HCT116 (cell line): ENCODE data around the gene PEX6. TPM values are rescaled to one million over a fixed set of nuclear protein-coding genes. Genes with fewer than 3 reads are reported as not detected.
A peak's percentile ranks its signal among the peaks of the same experiment; 100 is the strongest.

Source experiments
- ATAC-seq: fragments of 200-7000 bp; cut with Tn5 transposase; 2 replicates; pipeline ENCODE4 v1.9.1; 2020; ENCODE audit warnings: mild to moderate bottlenecking, moderate library complexity
- BruUV-seq: library from RNA; stranded (reverse); fragments of 400-500 nt; replicated peaks from 2 replicates; lab custom pipeline; 2021; lab: Mats Ljungman, UMichigan
- CTCF ChIA-PET: fragments of 300-600 bp; sonication (Branson Sonifier 250); formaldehyde crosslinking; loops from one replicate; lab custom pipeline; 2021; ENCODE audit warnings: antibody characterized with exemption; lab: Charles Lee
- POLR2A ChIA-PET: fragments of 300-600, 350-600 bp; sonication (Branson Sonifier 250); formaldehyde crosslinking; loops from one replicate; lab custom pipeline; 2021; ENCODE audit warnings: antibody characterized with exemption; lab: Charles Lee
- RAD21 ChIA-PET, 2 experiments: fragments of 300-600 bp; sonication (Branson Sonifier 250); formaldehyde crosslinking; loops; one replicate each; lab custom pipeline; 2023; ENCODE audit warnings: low total read pairs in 2 of 2; ENCODE audit not compliant: uncharacterized antibody in 2 of 2, unreplicated experiment in 2 of 2, low non-redundant PET in 1 of 2; lab: Charles Lee
- DNase-seq: peaks from one replicate; pipeline ENCODE4 v3.0.0-alpha.2; 2010; ENCODE audit warnings: low read depth, low spot score
- H2AFZ ChIP-seq: fragments of 200-600 bp; shearing (Covaris generic), sonication (generic); 2 replicates; pipeline ENCODE4 v1.6.1; 2017; ENCODE audit warnings: low read depth, mixed run types, mixed read lengths, antibody characterized with exemption, low read length; ENCODE audit not compliant: poor library complexity, severe bottlenecking
- H3K27ac ChIP-seq: 2 replicates; pipeline ENCODE4 v1.5.1; 2012; ENCODE audit warnings: low read depth, low read length
- H3K27me3 ChIP-seq: fragments of 200-600 bp; sonication (generic); 2 replicates; pipeline ENCODE4 v1.6.1; 2016; ENCODE audit warnings: mixed run types, low read length, mixed read lengths; ENCODE audit not compliant: insufficient read depth
- H3K36me3 ChIP-seq, 2 experiments: fragments of 200-500 bp in 1 of 2; fragments of 200-600 bp in 1 of 2; sonication (Bioruptor generic) in 1 of 2; sonication (generic) in 1 of 2; 2 replicates each; pipeline versions ENCODE4 v1.5.1 to v1.6.1; 2014 to 2016; ENCODE audit warnings: low read length in 2 of 2, inconsistent platforms in 1 of 2, mixed read lengths in 1 of 2, mixed run types in 1 of 2; ENCODE audit not compliant: insufficient read depth in 2 of 2, control insufficient read depth in 1 of 2
- H3K4me1 ChIP-seq, 2 experiments: fragments of 200-600 bp in 1 of 2; sonication (generic) in 1 of 2; 2 replicates each; pipeline versions ENCODE4 v1.5.1 to v1.6.1; 2012 to 2017; ENCODE audit warnings: low read length in 2 of 2, inconsistent platforms in 1 of 2, mild to moderate bottlenecking in 1 of 2, mixed read lengths in 1 of 2, mixed run types in 1 of 2, moderate library complexity in 1 of 2; ENCODE audit not compliant: insufficient read depth in 2 of 2, control insufficient read depth in 1 of 2
- H3K4me2 ChIP-seq: fragments of 200-600 bp; sonication (generic); 2 replicates; pipeline ENCODE4 v1.6.1; 2017; ENCODE audit warnings: mixed run types, low read length, mixed read lengths
- H3K4me3 ChIP-seq, 2 experiments: fragments of 200-600 bp in 1 of 2; sonication (generic) in 1 of 2; replicated peaks in 1 of 2; 2 replicates each; pipeline ENCODE4 v1.5.1; 2011 to 2016; ENCODE audit warnings: low read length in 2 of 2, control low read depth in 1 of 2, low read depth in 1 of 2, mild to moderate bottlenecking in 1 of 2, mixed read lengths in 1 of 2, mixed run types in 1 of 2
- H3K79me2 ChIP-seq: fragments of 200-600 bp; sonication (generic); 2 replicates; pipeline ENCODE4 v1.6.1; 2017; ENCODE audit warnings: mild to moderate bottlenecking, mixed run types, low read length, moderate library complexity, mixed read lengths; ENCODE audit not compliant: insufficient read depth
- H3K9ac ChIP-seq: fragments of 200-600 bp; sonication (generic); 2 replicates; pipeline ENCODE4 v1.6.1; 2016; ENCODE audit warnings: low read length, mixed read lengths
- H3K9me2 ChIP-seq: fragments of 200-600 bp; sonication (generic), shearing (Covaris generic); 2 replicates; pipeline ENCODE4 v1.6.1; 2017; ENCODE audit warnings: mixed run types, mild to moderate bottlenecking, moderate library complexity; ENCODE audit not compliant: insufficient read depth
- H3K9me3 ChIP-seq, 2 experiments: fragments of 200-500 bp in 1 of 2; fragments of 200-600 bp in 1 of 2; sonication (Bioruptor generic) in 1 of 2; sonication (generic) in 1 of 2; 2 replicates each; pipeline ENCODE4 v1.6.1; 2014 to 2017; ENCODE audit warnings: low read length in 2 of 2, mixed read lengths in 2 of 2, inconsistent platforms in 1 of 2, low read depth in 1 of 2, mild to moderate bottlenecking in 1 of 2, mixed run types in 1 of 2, moderate library complexity in 1 of 2; ENCODE audit not compliant: control insufficient read depth in 1 of 2, insufficient read depth in 1 of 2
- H4K20me1 ChIP-seq: fragments of 200-600 bp; sonication (generic), shearing (Covaris generic); 2 replicates; pipeline ENCODE4 v1.6.1; 2017; ENCODE audit warnings: mixed run types, mild to moderate bottlenecking, moderate library complexity; ENCODE audit not compliant: insufficient read depth
- EGR1 ChIP-seq: IDR thresholded peaks from 2 replicates; pipeline ENCODE4 v1.6.1; 2012; ENCODE audit warnings: low read depth
- ELF1 ChIP-seq: IDR thresholded peaks from 2 replicates; pipeline ENCODE4 v1.6.1; 2012; ENCODE audit warnings: low read depth, borderline replicate concordance
- EZH2phosphoT487 ChIP-seq: fragments of 200-600 bp; IDR thresholded peaks from 2 replicates; pipeline ENCODE4 v1.6.1; 2018; ENCODE audit warnings: antibody characterized with exemption, borderline replicate concordance
- FOSL1 ChIP-seq: IDR thresholded peaks from 2 replicates; pipeline ENCODE4 v1.6.1; 2012; ENCODE audit warnings: low read depth
- POLR2A ChIP-seq: IDR thresholded peaks from 2 replicates; pipeline ENCODE4 v1.7.0; 2011; ENCODE audit warnings: borderline replicate concordance; ENCODE audit not compliant: insufficient read depth, insufficient read length; ENCODE audit errors: extremely low read depth
- POLR2AphosphoS5 ChIP-seq: IDR thresholded peaks from 2 replicates; pipeline ENCODE4 v1.6.1; 2011; ENCODE audit warnings: mild to moderate bottlenecking, low read depth, low read length, moderate library complexity
- RAD21 ChIP-seq: IDR thresholded peaks from 2 replicates; pipeline ENCODE4 v1.6.1; 2012; ENCODE audit warnings: low read depth, mild to moderate bottlenecking
- REST ChIP-seq: IDR thresholded peaks from 2 replicates; pipeline ENCODE4 v1.6.1; 2012; ENCODE audit warnings: low read depth
- SIN3A ChIP-seq: IDR thresholded peaks from 2 replicates; pipeline ENCODE4 v1.6.1; 2012; ENCODE audit warnings: low read depth
- SP1 ChIP-seq: IDR thresholded peaks from 2 replicates; pipeline ENCODE4 v1.6.1; 2012; ENCODE audit warnings: low read depth
- SRF ChIP-seq: IDR thresholded peaks from 2 replicates; pipeline ENCODE4 v1.6.1; 2012; ENCODE audit warnings: low read depth
- YY1 ChIP-seq: IDR thresholded peaks from 2 replicates; pipeline ENCODE4 v1.6.1; 2011; ENCODE audit warnings: low read length, low read depth, moderate library complexity, mild to moderate bottlenecking; ENCODE audit not compliant: insufficient replicate concordance; ENCODE audit errors: extremely low read depth
- ZFX ChIP-seq: fragments of 450-650 bp; IDR thresholded peaks from 2 replicates; pipeline ENCODE4 v1.6.1; 2017
- ZNF274 ChIP-seq: fragments of 200-500 bp; sonication (Bioruptor generic); IDR thresholded peaks from 2 replicates; pipeline ENCODE4 v1.6.1; 2014; ENCODE audit warnings: mild to moderate bottlenecking, low read depth, low read length, inconsistent platforms
- intact Hi-C: fragments of 100-400 bp; cut with micrococcal nuclease; formaldehyde crosslinking; loops from 2 replicates; pipeline ENCODE4 v1.10.0; 2022
- total RNA-seq: library from RNA; stranded (reverse); gene quantifications from one replicate; pipeline ENCODE4 v1.2.1, GENCODE V29; 2021; ENCODE audit not compliant: unreplicated experiment
- TF ChIP-seq, protein P1 (sequence below): IDR thresholded peaks from 2 replicates; pipeline ENCODE4 v1.6.1; 2011; ENCODE audit warnings: mild to moderate bottlenecking, low read length, moderate library complexity; ENCODE audit not compliant: insufficient replicate concordance; ENCODE audit errors: extremely low read depth
- TF ChIP-seq, protein P2 (sequence below): IDR thresholded peaks from 2 replicates; pipeline ENCODE4 v1.6.1; 2012
- TF ChIP-seq, protein P3 (sequence below): IDR thresholded peaks from 2 replicates; pipeline ENCODE4 v1.6.1; 2012

The PEX6 gene
- total RNA-seq, 1 experiment from 2014 or later = 21.4 TPM

- intact Hi-C loops = no loop called here
- no peaks in the 10 kb centered on the region for H3K27me3 ChIP-seq
- peaks cover 31% of the 10 kb centered on the region for H3K79me2 ChIP-seq
- H3K9me3 ChIP-seq = no peaks in the 10 kb centered on the region
- no peak for TF ChIP-seq ELF1
- TF ChIP-seq, protein P1, sequence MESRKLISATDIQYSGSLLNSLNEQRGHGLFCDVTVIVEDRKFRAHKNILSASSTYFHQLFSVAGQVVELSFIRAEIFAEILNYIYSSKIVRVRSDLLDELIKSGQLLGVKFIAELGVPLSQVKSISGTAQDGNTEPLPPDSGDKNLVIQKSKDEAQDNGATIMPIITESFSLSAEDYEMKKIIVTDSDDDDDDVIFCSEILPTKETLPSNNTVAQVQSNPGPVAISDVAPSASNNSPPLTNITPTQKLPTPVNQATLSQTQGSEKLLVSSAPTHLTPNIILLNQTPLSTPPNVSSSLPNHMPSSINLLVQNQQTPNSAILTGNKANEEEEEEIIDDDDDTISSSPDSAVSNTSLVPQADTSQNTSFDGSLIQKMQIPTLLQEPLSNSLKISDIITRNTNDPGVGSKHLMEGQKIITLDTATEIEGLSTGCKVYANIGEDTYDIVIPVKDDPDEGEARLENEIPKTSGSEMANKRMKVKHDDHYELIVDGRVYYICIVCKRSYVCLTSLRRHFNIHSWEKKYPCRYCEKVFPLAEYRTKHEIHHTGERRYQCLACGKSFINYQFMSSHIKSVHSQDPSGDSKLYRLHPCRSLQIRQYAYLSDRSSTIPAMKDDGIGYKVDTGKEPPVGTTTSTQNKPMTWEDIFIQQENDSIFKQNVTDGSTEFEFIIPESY = peak; percentile 23
- TF ChIP-seq SIN3A = peak; percentile 40; the same call in 1 of the 2 replicates
- TF ChIP-seq EGR1 = peak; percentile 79
- TF ChIP-seq FOSL1 = no peak
- TF ChIP-seq POLR2A = peak; percentile 85
- TF ChIP-seq SRF = peak; percentile 56; the same call in 1 of the 2 replicates
- no peak for TF ChIP-seq REST
- no peak for TF ChIP-seq RAD21
- TF ChIP-seq SP1 = peak; percentile 60; the same call in 1 of the 2 replicates
- TF ChIP-seq ZNF274 = no peak
- TF ChIP-seq, protein P2, sequence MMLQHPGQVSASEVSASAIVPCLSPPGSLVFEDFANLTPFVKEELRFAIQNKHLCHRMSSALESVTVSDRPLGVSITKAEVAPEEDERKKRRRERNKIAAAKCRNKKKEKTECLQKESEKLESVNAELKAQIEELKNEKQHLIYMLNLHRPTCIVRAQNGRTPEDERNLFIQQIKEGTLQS = no peak
- TF ChIP-seq EZH2phosphoT487 = no peak
- TF ChIP-seq POLR2AphosphoS5 = peak; percentile 96
- peak; percentile 51; the same call in 1 of the 2 replicates for TF ChIP-seq ZFX
- no peak for TF ChIP-seq YY1
- TF ChIP-seq, protein P3, sequence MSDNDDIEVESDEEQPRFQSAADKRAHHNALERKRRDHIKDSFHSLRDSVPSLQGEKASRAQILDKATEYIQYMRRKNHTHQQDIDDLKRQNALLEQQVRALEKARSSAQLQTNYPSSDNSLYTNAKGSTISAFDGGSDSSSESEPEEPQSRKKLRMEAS = no peak
- H3K9ac ChIP-seq = peak within 1 kb of the TSS; percentile 82
- H3K4me2 ChIP-seq = peak within 1 kb of the TSS; percentile 93
- CTCF ChIA-PET = interaction anchor here (1.1 to 1.5 kb wide), 4 partner anchors 12 to 30 kb away, joined by 3 to 12 read pairs (median 4); partner anchors contain the start of genes KLHDC3 and MEA1
- H2AFZ ChIP-seq = peak within 1 kb of the TSS; percentile 58
- H3K4me1 ChIP-seq = peaks cover 6 to 27% of the 10 kb centered on the region in 2 experiments; a peak in 3 of 4 replicates
- POLR2A ChIA-PET = interaction anchor here (0.6 to 1.8 kb wide), 17 partner anchors 10 to 190 kb away, joined by 3 to 14 read pairs (median 4); partner anchors contain the start of genes CNPY3, CUL7, KLC4 and KLHDC3
- DNase-seq (peak; percentile 97), ATAC-seq (peak; percentile 93)
- peak within 1 kb of the TSS; percentile 73 for H3K27ac ChIP-seq
- peaks cover 0 to 3% of the 10 kb centered on the region in 2 experiments; a peak in 1 of 4 replicates for H3K36me3 ChIP-seq
- peak within 1 kb of the TSS; percentile 82 to 85 for H3K4me3 ChIP-seq
- no peaks in the 10 kb centered on the region for H4K20me1 ChIP-seq
- BruUV-seq = no TSS peak
- RAD21 ChIA-PET = interaction anchor here (0.5 to 0.7 kb wide), 2 partner anchors 14 to 55 kb away, joined by 3 read pairs; partner anchors contain the start of gene CNPY3 (in 1 of the 2)
- no peaks in the 10 kb centered on the region for H3K9me2 ChIP-seq
Measured at GRCh38 chr6:42984001-42984923, 5.3 kb upstream of the PEX6 start, which contains the start of gene PPP2R5D. PPP2R5D (plus strand) TSS chr6:42984570; CDS start chr6:42984678, 108 bp downstream.
